ENCODE data around the gene KCNH1.

The KCNH1 gene

DNA sequence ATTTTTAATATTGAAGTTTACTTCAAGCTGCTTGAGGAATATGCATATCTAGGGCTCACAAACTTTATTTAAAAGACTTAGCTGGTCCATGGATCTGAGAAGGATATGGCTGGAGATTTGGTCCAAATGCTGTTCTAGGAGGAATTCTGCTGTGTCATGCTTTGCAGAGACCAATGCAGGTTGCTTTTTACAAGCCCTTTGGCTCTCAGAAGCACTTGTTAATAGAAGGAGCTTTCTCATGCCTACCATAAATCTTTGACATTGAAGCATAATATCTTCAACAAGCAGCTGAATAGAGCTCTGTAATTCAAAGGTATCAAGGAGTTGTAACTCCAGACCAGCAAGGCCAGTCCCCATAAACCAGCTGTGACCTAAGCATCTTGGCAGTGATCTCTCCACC is 506.2 kb downstream of the KCNH1 start:
- DNase-seq, result no peak
